Endometrial microvascular endothelial cells (primary cell): ENCODE results near the gene FAM187B. TPM values are rescaled to one million over a fixed set of nuclear protein-coding genes. Genes with fewer than 3 reads are reported as not detected.

Experiments used
- in situ Hi-C: cut with HindIII; loops from 2 replicates; pipeline ENCODE4 v1.10.0; 2017; ENCODE audit warnings: low sequenced_read_pairs, low pct_unique_long_range_greater_than_20kb; ENCODE audit errors: inconsistent ontology term
- total RNA-seq: library from RNA; depleted of rRNA; stranded (reverse); fragments of >200 nt; gene quantifications from one replicate; pipeline ENCODE4 v1.2.3, GENCODE V29; 2015; ENCODE audit errors: inconsistent ontology term

Gene FAM187B
- not detected for total RNA-seq

- in situ Hi-C loops: no loop called here
Observed at GRCh38 chr19:35228177-35228930, at the start of gene FAM187B. FAM187B (minus strand) TSS chr19:35228739; CDS start chr19:35228680, 59 bp downstream.

- in situ Hi-C loops: no loop called here
Observed at GRCh38 chr19:35276706-35277281, 48.3 kb upstream of the FAM187B start.

- in situ Hi-C loops: no loop called here
Observed at GRCh38 chr19:35274323-35274722, 45.8 kb upstream of the FAM187B start.

- in situ Hi-C loops: no loop called here
Observed at GRCh38 chr19:35273686-35274259, 45.2 kb upstream of the FAM187B start.

GRCh38 chr19:35272954-35273649 lies 44.6 kb upstream of the FAM187B start:
- in situ Hi-C loops: no loop called here

GRCh38 chr19:35272122-35272719 lies 43.7 kb upstream of the FAM187B start:
- in situ Hi-C loops: no loop called here

GRCh38 chr19:35271546-35271945 lies 43.0 kb upstream of the FAM187B start:
- in situ Hi-C loops: no loop called here

GRCh38 chr19:35270381-35270811 lies 41.9 kb upstream of the FAM187B start:
- in situ Hi-C loops: no loop called here

- in situ Hi-C loops: no loop called here
Observed at GRCh38 chr19:35269438-35270117, 41.0 kb upstream of the FAM187B start.

- in situ Hi-C loops: no loop called here
Observed at GRCh38 chr19:35268536-35269437, 40.2 kb upstream of the FAM187B start, which contains the start of gene USF2. USF2 (plus strand) TSS chr19:35268962; CDS start chr19:35269102, 140 bp downstream.

- in situ Hi-C loops: no loop called here
Observed at GRCh38 chr19:35267818-35268535, 39.4 kb upstream of the FAM187B start.

- in situ Hi-C loops: no loop called here
Observed at GRCh38 chr19:35267353-35267817, 38.8 kb upstream of the FAM187B start.

GRCh38 chr19:35266520-35267352 lies 38.2 kb upstream of the FAM187B start:
- in situ Hi-C loops: no loop called here

- in situ Hi-C loops: no loop called here
Observed at GRCh38 chr19:35265900-35266519, 37.5 kb upstream of the FAM187B start.

GRCh38 chr19:35265126-35265899 lies 36.8 kb upstream of the FAM187B start:
- in situ Hi-C loops: no loop called here
